HL-60 (cell line): ENCODE measurements around the gene ANKRD13A.

Experiments
- DNase-seq, 2 experiments: peaks; one replicate each; pipeline ENCODE4 v3.0.0-alpha.2; 2010 to 2020; ENCODE audit warnings: low read depth in 1 of 2, low spot score in 1 of 2
- H3K27ac ChIP-seq: fragments of 250-450 bp; sonication (Bioruptor Pico); replicated peaks from 2 replicates; pipeline ENCODE4 v1.5.1; 2020; ENCODE audit warnings: mild to moderate bottlenecking, moderate library complexity
- H3K27me3 ChIP-seq: fragments of 250-450 bp; sonication (Bioruptor Pico); 2 replicates; pipeline ENCODE4 v1.5.1; 2021; ENCODE audit warnings: mild to moderate bottlenecking, moderate library complexity; ENCODE audit not compliant: insufficient read depth, poor library complexity, severe bottlenecking
- H3K4me3 ChIP-seq: replicated peaks from 2 replicates; pipeline ENCODE4 v1.5.1; 2011; ENCODE audit warnings: mild to moderate bottlenecking, control low read depth, low read length; ENCODE audit not compliant: insufficient read depth
- GABPA ChIP-seq: IDR thresholded peaks from 2 replicates; pipeline ENCODE4 v1.6.1; 2012; ENCODE audit warnings: low read depth
- POLR2AphosphoS5 ChIP-seq: IDR thresholded peaks from 2 replicates; pipeline ENCODE4 v1.6.1; 2012; ENCODE audit warnings: low read depth
- REST ChIP-seq: IDR thresholded peaks from 2 replicates; pipeline ENCODE4 v1.6.1; 2012; ENCODE audit warnings: low read depth; ENCODE audit not compliant: insufficient replicate concordance
- SPI1 ChIP-seq: IDR thresholded peaks from 2 replicates; pipeline ENCODE4 v1.6.1; 2012; ENCODE audit warnings: low read depth, mild to moderate bottlenecking, borderline replicate concordance
- TF ChIP-seq, protein P1 (sequence below): IDR thresholded peaks from one replicate; pipeline ENCODE4 v1.5.1; 2011; ENCODE audit warnings: low read length, control low read depth, inconsistent platforms; ENCODE audit not compliant: insufficient read depth

Gene ANKRD13A

DNA sequence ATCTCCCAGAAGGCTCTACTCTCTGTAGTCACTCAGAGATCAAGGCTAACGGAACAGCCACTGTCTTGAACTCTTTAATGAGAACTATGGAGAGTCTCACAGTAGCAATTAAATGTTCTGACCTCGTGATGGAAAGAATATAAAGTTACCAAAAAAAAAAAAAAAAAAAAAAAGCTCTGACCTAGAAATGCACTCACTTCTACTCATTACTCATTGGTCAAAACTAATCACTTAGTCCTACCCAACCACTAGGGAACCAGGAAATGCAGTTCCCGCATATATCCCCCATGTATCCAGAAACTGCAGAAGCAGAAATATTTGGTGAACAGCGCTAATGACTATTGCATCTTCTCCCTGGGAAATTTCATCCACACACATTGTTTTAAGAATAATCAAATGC lies 78.6 kb downstream of the ANKRD13A start:
- H3K4me3 ChIP-seq, result no peak overlapping the region
- no peak overlapping the region for H3K27ac ChIP-seq
- no peak for DNase-seq
- TF ChIP-seq, protein P1, sequence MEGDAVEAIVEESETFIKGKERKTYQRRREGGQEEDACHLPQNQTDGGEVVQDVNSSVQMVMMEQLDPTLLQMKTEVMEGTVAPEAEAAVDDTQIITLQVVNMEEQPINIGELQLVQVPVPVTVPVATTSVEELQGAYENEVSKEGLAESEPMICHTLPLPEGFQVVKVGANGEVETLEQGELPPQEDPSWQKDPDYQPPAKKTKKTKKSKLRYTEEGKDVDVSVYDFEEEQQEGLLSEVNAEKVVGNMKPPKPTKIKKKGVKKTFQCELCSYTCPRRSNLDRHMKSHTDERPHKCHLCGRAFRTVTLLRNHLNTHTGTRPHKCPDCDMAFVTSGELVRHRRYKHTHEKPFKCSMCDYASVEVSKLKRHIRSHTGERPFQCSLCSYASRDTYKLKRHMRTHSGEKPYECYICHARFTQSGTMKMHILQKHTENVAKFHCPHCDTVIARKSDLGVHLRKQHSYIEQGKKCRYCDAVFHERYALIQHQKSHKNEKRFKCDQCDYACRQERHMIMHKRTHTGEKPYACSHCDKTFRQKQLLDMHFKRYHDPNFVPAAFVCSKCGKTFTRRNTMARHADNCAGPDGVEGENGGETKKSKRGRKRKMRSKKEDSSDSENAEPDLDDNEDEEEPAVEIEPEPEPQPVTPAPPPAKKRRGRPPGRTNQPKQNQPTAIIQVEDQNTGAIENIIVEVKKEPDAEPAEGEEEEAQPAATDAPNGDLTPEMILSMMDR, result no peak
- no peak for TF ChIP-seq REST
- TF ChIP-seq POLR2AphosphoS5, result no peak
- no peak for TF ChIP-seq GABPA
- no peak for TF ChIP-seq SPI1
- H3K27me3 ChIP-seq, result no peaks in the 10 kb centered on the region

GRCh38 chr12:110079477-110080400 lies 80.5 kb downstream of the ANKRD13A start:
- H3K4me3 ChIP-seq, result 0 out of 2 replicates have a peak overlapping the region, but pooled peaks have one; percentile 6
- DNase-seq, result peak in 1 of 2 experiments; percentile 59
- TF ChIP-seq GABPA, result no peak
- TF ChIP-seq, protein P1, result no peak
- TF ChIP-seq SPI1, result no peak
- TF ChIP-seq REST, result no peak
- TF ChIP-seq POLR2AphosphoS5, result no peak
- no peaks in the 10 kb centered on the region for H3K27me3 ChIP-seq
- no peak overlapping the region for H3K27ac ChIP-seq

GRCh38 chr12:110080410-110080809 lies 81.2 kb downstream of the ANKRD13A start:
- TF ChIP-seq GABPA, result no peak
- no peak for TF ChIP-seq SPI1
- TF ChIP-seq, protein P1, result no peak
- TF ChIP-seq REST, result no peak
- no peak for TF ChIP-seq POLR2AphosphoS5
- H3K27ac ChIP-seq, result no peak overlapping the region
- DNase-seq, result no peak
- no peak overlapping the region for H3K4me3 ChIP-seq
- H3K27me3 ChIP-seq, result no peaks in the 10 kb centered on the region
